Fibroblast of gingiva (primary cell): ENCODE results near the gene SUPV3L1.
A peak's percentile ranks its signal among the peaks of the same experiment; 100 is the strongest.
"Not testable (repeated sequence)": the region's sequence is repeated elsewhere in the genome, so short reads cannot be mapped to it uniquely, and the experiment has no call there.

Experiments
- DNase-seq: peaks from one replicate; pipeline ENCODE4 v3.0.0-alpha.2; 2011; ENCODE audit warnings: low read depth

SUPV3L1 gene

DNA sequence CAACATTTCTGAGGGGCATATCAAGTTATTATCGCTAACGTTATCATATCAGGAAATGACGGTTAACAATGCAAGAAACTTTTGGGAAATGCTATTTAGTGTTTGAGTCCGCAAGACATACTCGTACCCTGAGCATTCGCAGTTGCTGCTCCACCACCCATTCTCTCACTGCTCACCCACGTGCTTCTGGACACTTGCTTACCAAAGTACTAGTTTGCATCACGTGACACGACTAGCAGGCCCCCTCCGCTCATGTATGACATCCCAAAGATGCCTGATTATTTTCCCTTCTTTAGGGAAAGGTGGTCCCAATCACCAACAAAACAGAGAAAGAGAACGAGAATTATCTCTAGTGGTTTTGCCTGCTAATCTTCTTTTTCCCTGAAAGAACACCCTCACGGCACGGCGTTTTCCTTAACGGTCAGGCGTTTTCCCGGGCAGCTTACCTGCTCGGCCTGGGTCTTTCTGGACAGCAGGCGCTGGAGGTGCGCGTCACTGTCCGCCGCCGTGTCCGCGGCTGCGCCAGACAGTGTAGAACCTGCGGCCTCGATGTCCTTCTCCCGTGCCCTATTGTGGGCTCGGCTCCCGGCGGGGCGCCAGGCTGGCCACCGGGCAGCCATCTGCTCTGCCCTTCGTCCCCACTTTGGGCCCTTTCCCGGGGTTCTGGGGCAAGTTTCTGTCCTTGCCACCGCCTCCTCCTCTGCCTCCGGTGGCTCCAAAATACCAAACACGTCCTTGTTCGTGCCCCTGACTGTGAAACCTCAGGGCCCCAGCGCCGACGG lies at the start of gene SUPV3L1:
Gene SUPV3L1 (plus strand): TSS at position 492 of the 782 bp plus-strand sequence. CDS start 58 bp downstream, at position 550.
- peak; percentile 97 for DNase-seq

DNA sequence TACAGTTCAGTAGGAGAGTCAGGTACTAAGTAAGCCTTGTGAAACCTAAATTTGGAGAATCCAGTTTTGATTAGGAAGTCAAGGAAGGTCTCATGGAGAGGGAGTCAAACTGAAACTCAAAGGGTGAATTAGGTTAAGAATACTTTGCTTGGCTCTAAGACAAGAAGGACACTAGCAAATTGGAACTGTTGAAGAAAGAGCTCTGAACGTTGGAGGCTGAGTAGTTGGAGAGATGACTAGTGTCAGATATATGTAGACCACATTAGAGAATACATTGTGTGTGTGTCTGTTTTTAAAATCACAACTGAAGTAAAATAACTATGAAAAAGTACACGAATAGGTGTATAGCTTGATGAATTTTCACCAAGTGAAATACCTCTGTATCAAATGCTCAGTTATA lies 49.8 kb upstream of the SUPV3L1 start:
- DNase-seq = no peak

DNA sequence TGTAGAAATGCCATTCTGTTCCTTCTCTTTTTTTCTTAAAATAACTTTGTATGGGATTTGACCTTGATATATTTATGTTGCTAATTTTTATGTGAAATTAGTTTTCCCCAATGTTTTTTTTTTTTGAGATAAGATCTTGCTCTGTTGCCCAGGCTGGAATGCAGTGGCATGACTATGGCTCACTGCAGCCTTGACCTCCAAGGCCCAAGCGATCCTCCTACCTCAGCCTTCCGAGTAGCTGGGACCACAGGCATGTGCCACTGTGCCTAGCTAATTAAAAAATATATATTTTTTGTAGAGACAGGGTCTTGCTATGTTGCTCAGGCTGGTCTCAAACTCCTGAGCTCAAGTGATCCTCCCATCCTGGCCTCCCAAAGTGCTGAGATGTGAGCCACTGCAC lies 40.1 kb upstream of the SUPV3L1 start:
- no peak for DNase-seq

DNA sequence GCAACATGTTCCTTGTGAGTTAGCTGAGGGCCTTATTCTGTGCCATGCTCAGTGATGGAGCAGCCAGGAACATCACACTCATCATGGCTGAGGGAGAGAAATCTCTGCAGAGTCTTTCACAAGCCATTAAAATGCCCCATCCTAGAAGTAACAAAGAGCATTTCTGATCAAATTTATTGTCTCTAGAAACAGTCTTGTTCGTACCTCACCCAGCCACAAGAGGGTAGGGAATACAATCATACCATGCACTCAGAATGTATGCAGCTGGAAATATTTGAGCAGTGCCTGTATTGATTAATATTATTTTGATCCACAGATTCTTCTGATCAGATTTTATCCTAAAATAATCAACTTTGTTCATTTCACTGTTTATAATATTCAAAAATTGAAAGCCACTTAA lies 38.7 kb upstream of the SUPV3L1 start:
- no peak for DNase-seq

DNA sequence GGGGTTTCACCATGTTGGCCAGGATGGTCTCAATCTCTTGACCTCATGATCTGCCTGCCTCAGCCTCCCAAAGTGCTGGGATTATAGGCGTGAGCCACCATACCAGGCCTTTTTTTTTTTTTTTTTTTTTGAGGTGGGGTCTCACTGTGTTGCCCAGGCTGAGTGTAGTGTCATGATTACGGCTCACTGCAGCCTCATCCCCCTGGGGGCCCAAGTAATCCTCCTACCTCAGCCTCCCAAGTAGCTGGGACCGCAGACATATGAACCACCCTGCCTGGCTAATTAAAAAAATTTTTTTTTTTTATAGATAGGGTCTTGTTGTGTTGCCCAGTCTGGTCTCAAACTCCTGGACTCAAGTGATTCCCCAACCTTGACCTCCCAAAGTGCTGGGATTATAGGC lies 38.0 kb upstream of the SUPV3L1 start:
- DNase-seq = not testable (repeated sequence)

DNA sequence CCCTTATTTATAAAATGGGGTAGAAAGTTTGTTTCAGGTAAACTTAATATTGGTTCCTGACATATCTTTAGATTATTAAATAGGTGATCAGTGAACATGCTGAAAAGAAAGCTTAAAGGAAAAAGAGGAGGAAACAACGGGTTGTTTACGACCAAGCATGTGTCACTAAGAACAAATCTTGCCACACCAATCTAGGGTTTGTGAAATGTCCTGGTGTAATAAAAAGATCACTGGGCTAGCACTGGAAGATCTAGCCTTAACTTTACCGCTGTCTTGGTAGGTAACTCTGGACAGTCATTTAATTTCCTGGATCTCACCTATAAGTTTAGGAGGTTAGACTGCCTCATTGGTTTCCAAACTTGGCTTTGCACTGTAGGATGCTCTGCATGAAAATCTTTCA lies 37.1 kb upstream of the SUPV3L1 start:
- DNase-seq = no peak

DNA sequence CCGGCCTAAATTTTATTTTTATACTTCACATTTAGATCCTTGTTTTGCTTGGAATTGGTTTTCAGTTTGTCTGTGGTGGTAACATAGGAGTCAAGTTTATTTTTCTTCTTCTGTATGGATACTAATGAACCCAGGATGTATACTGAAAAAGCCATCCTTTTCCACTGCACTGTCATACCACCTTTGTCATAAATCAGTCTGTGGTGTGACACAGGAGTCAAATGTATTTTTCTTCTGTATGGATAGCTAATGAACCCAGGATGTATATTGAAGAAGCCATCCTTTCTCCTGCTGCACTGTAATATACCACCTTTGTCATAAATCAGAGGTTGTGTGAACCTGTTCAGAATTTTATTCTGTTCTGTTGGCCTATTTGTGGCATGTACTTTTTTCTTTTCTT lies 34.7 kb upstream of the SUPV3L1 start:
- no peak for DNase-seq

DNA sequence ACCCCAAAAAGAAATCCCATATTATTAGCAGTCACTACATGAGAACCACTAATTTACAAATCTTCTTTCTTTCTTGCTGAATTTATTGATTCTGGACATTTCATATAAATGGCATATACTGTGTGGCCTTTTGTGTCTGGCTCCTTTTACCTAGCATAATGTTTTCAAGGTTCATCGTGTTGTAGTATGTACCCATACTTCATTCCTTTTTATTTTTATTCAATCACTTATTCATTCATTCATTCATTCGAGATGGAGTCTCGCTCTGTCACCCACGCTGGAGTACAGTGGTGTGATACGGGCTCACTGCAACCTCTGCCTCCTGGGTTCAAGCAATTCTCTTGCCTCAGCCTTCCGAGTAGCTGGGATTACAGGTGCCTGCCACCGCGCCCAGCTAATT lies 34.2 kb upstream of the SUPV3L1 start:
- no peak for DNase-seq

DNA sequence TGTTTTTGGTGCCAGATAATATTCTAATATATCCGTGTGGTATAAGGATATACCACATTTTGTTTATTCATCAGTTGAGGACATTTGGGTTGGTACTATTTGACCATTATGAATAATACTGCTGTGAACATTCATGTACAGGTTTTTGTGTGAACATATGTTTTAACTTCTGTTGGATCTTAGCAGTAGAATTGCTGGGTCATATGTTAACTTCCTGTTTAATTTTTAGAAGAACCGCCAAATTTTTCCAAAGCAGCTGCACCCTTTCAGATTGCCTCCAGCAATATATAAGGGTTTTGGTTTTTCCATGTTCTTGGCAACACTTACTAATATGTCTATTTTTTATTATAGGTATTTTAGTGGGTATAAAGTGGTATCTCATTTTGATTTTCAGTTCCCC lies 33.3 kb upstream of the SUPV3L1 start:
- DNase-seq = no peak

DNA sequence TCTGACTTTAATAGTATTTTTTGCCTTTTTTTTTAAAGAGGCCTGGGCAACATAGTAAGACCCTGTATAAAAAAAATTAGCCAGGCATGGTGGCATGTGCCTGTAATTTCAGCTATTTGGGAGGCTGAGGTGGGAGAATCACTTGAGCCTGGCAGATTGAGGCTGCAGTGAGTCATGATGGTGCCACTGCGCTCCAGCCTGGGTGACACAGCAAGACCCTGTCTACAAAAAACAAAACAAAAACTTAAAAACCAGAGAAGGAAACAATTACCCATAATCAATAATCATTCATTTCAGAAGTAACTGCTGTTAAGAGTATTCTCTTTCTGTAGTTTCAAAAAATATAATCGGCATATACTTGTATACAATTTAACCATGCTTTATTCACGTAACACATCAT lies 28.1 kb upstream of the SUPV3L1 start:
- DNase-seq = no peak

DNA sequence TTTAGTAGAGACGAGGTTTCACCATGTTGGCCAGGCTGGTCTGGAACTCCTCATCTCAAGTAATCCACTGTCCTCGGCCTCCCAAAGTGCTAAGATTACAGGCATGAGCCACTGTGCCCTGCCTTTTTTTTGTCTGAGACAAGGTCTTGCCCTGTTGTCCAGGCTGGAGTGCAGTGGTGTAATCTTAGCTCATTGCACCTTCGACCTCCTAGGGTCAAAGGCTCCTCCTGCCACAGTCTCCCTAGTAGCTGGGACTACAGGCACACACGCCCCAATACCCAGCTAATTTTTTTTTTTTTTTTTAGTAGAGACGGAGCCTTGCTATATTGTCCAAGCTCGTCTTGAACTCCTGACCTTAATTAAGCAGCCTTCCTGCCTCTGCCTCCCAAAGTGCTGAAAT lies 26.8 kb upstream of the SUPV3L1 start:
- DNase-seq = no peak

DNA sequence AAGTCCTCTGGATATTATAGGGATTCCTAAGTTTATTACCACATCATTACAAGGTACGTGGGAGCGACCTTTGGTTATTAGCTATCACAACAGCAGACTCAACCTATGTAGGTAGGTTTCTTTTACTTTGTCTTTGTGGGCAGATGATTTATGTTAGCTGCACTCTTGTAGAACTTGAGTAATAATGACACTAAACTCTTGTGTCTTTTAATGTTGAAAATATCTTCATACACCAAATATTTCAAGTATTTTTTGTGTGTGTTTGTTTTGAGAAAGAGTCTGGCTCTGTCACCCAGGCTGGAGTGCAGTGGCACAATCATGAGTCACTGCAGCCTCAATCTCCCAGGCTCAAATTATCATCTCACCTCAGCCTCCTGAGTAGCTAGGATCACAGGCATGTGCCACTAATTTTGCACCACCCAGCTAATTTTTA lies 19.2 kb upstream of the SUPV3L1 start:
- peak; percentile 50 for DNase-seq

DNA sequence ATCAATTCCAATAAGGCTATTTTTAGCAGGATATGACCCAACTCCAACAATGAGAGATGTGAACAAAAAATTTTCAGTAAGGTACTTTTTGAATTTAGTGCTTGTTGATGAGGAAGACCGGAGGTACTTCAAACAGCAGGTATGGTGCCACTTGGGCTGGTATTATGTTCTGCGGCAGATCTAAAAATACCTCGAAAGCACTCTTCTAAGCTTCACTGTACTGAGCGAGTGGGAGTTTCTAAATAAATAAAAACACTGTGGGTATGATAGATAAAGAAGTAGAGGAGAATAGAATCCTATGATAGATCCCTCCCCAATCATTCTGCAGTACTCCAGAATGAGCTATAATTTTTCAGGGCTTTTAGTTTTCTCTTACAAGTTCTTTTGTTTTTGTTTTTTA lies 11.5 kb upstream of the SUPV3L1 start:
- DNase-seq = no peak

DNA sequence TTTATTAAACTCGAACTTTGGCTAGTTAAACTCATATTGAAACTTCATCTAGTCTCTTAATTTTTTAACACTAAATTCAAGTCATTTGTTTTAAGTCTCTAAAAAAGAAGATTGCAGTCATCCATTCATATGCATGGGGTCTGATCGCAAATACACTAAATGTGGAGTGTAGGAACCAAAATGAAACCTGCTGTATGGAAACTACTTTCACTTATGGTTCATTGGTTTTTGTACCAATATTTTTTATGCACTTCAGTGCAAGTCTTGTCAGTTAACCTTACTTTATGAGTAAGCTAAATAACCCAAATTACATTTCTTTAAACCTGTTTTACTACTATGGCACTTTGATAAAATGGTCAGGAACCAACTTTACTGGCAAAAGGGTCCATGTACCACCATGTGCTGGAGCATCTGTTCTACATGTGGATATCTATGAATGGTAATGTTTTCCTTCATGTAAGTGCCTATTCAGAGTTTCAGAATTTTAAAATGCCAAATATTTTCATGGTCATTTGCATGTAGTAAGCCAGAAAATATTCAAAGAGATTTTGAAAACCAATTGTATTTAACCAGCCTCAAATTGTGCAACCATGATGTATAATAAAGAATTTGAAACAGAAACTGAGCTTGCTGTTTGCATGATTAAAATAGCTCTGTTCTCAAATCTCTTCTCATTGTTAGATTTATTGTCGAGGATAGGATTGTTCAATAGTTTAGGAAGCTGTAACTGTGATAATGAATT lies 7.6 kb upstream of the SUPV3L1 start:
- DNase-seq = peak; percentile 40

DNA sequence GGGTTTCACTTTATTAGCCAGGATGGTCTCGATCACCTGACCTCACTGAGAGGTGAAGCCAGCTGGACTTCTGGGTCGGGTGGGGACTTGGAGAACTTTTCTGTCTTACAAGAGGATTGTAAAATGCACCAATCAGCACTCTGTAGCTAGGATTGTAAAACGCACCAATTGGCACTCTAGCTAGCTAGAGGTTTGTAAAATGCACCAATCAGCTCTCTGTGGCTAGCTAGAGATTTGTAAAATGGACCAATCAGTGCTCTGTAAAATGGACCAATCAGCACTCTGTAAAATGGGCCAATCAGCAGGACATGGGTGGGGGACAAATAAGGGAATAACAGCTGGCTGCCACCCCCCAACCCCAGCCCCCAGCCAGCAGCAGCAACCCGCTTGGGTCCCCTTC lies 4.7 kb upstream of the SUPV3L1 start:
- not testable (repeated sequence) for DNase-seq

DNA sequence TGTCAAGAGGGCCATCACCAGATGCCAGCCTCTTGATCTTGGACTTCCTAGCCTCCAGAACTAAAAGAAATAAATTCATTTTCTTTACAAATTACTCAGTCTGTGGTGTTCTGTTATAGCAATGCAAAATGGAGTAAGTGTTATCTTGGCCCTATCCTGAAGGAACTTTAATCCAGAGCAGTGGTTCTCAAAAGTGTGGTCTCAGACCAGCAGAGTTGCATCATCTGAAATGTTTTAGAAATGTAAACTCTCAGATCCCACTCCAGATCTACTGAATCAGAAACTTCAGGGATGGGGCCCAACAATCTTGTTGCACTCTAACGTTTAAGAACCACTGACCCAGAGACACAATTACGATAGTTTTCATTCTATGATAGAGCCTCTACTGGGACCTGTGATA lies 3.2 kb upstream of the SUPV3L1 start:
- no peak for DNase-seq

DNA sequence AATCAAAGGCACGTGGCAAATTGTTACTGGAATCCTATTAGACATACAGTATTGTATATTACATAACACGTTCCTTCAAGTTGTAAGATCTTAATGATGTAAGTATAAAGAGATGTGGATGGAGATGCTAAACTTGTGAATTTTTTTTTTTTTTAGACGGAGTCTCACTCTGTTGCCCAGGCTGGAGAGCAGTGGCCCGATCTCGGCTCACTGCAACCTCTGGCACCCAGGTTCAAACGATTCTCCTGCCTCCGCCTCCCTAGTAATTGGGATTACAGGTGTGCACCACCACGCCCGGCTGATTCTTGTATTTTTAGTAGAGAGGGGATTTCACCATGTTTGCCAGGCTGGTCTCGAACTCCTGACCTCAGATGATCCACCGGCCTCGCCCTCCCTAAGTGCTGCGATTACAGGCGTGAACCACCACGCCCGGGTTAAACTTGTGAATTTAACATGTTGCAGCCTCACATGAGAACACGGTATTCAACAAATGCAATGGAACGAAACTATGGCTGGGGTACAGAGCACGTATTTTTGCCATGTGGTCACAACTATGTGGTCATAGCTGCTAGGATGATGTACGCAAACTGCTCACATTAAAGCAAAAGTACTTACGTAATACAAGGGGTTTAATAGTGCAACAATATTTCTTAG lies 818 bp upstream of the SUPV3L1 start:
- DNase-seq = no peak

DNA sequence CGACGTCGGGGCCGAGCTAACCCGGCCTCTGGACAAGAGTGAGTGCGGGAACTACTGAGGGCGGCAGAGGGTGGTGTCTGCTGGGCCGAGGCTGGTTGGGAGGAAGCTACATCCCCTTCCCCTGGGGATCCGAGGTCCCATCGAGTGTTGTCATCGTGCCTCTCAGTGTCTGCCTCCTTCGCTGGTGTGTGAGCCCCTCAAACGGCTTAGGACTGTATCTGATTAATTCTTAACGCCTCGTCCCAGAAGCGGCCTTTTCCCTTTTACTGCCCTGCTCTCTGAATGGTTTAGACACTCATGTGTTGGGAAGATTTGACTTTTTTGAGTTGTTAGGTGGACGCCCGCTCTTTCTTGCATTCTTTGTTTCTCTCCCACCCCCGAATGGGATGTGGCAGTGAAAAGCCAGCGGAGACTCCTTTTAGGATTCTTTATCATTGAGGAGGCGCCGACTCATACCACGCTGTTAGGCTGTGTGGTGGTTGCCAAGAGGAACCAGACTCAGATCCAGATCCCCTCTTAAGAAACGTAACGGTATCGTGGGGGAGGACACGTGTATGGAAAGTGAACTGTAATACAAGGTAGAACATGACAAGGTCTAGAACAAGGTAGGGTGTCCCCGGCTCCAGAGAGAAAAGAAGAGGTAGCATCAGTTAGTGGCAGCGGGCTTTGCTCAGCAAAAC lies 631 bp downstream of the SUPV3L1 start:
- no peak for DNase-seq

DNA sequence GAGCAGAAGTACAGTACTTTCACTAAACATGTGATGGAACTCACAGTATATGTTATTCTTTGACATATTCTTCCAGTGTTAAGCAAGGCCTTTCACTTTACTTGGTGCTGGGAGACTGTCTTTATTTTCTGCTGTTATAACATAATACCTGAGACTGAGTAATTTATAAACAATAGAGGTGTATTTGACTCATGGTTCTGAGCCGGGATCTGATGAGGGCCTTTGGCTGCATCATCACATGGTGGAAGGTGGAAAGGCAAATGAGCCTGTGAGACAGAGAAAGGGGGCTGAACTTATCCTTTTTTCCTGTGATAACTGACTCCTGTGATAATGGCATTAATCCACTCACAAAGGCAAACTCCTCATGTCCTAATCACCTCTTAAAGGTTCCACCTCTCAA lies 1.4 kb downstream of the SUPV3L1 start:
- no peak for DNase-seq

DNA sequence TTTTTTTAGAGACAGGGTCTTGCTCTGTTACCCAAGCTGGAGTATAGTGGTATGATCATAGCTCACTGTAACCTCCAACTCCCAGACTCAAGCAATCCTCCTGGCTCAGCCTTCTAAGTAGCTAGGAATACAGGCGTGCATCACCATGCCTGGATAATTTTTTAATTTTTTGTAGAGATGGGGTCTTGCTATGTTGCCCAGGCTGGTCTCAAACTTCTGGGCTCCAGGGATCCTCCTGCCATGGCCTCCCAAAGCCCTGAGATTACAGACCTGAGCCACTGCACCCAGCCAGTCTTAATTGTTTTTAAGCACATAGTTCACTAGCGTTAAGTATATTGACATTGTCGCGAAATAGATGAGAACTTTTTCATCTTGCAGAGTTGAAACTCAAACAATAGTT lies 2.0 kb downstream of the SUPV3L1 start:
- DNase-seq = no peak

DNA sequence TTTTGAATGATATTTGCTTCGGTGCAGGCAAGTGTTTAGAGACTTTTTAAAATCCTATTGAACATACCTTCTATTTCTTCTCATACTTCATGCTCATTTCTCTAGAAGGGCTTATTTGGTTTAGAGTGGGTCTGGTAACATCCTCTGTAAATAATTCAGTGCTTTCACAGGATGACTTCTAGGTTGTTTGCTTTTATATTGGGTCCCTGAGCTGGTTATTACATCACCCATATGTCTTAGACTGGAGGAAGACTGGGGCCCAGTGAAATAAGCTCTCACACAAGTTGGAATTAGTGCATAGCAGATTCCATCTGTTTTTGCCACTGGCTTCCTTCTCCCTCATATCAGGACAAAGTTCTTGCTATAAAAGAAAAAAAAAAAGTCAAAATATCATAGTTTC lies 6.5 kb downstream of the SUPV3L1 start:
- DNase-seq = no peak

DNA sequence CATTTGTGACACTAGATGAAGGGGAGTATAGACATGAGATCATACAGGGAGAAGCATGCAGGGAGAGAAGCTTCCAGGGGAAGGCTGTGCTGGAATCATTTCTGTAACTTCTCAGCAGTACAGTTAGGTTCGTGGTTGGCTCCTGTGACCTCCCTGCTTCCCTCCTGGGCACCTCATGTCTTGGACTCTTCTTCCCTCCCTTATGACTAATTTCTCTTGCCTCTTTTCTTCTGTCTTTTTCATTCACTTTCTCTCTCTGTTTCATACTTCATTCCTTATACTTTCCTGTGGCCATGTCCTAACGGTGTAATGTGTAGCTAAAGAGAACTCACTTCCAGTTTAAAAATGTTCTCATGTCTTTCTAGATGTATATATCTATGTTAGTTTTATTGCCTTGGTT lies 21.0 kb downstream of the SUPV3L1 start:
- DNase-seq = no peak

DNA sequence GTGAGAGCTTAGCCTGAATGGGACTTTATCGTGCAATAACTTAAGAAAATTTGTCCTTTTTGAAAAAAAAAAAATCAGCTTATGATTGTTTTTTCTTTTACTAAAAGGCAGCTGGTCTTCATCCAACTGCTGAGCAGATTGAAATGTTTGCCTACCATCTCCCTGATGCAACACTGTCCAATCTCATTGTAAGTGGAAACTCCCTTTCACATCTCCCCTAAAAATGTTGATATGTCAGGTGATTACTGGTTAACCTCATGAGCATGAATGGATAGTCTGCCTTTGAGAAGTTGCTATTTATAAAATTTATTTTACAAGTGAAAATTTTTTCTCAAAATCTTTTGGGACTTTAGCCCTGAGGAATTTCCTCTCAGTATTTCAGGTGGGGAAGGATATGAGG lies 22.3 kb downstream of the SUPV3L1 start:
- DNase-seq = no peak
